ENCODE measurements around the gene ZDHHC4. TPM values are rescaled to one million over a fixed set of nuclear protein-coding genes. Genes with fewer than 3 reads are reported as not detected.

The ZDHHC4 gene
- total and polyA plus RNA-seq, 9 of the 15 experiments (the other 6 are each of a cell fraction or from before 2014, with no cell fraction given): 33.4 to 106 (median 58.3) TPM

- no peak for TF ChIP-seq ZNF407 (IDR thresholded peaks at IDR 0.05; ENCODE audit: low read depth)
- TF ChIP-seq SOX6 (IDR thresholded peaks at IDR 0.05): no peak
- TF ChIP-seq FOXJ3 (CRISPR knock-in tag; IDR thresholded peaks at IDR 0.05): no peak
- no peak for TF ChIP-seq KAT7 (CRISPR knock-in tag; IDR thresholded peaks at IDR 0.05; ENCODE audit: borderline replicate concordance)
- no peak for TF ChIP-seq NFXL1 (CRISPR knock-in tag; IDR thresholded peaks at IDR 0.05)
- no peak for TF ChIP-seq CBX2 (IDR thresholded peaks at IDR 0.05; ENCODE audit: insufficient read depth, low read length, poor library complexity, severe bottlenecking)
- no peak for TF ChIP-seq ZNF282 (CRISPR knock-in tag; IDR thresholded peaks at IDR 0.05)
- TF ChIP-seq NUFIP1 (IDR thresholded peaks at IDR 0.05; ENCODE audit: partially characterized antibody): no peak
- TF ChIP-seq RFX1 (IDR thresholded peaks at IDR 0.05): no peak
- no peak for TF ChIP-seq ZNF586 (CRISPR knock-in tag; conservative IDR thresholded peaks at IDR 0.05)
- no peak for TF ChIP-seq ZNF24 (IDR thresholded peaks at IDR 0.05)
Observed at GRCh38 chr7:6559896-6560295, 17.4 kb upstream of the ZDHHC4 start (continued).
